ENCODE measurements around the gene PDZK1IP1.

Gene PDZK1IP1

GRCh38 chr1:47184090-47184821 is 5.6 kb downstream of the PDZK1IP1 start:
- peak; percentile 28 for DNase-seq (ENCODE audit: low read depth, low spot score)
- H3K4me3 ChIP-seq (ENCODE audit: low read length), result no peak overlapping the region

DNA sequence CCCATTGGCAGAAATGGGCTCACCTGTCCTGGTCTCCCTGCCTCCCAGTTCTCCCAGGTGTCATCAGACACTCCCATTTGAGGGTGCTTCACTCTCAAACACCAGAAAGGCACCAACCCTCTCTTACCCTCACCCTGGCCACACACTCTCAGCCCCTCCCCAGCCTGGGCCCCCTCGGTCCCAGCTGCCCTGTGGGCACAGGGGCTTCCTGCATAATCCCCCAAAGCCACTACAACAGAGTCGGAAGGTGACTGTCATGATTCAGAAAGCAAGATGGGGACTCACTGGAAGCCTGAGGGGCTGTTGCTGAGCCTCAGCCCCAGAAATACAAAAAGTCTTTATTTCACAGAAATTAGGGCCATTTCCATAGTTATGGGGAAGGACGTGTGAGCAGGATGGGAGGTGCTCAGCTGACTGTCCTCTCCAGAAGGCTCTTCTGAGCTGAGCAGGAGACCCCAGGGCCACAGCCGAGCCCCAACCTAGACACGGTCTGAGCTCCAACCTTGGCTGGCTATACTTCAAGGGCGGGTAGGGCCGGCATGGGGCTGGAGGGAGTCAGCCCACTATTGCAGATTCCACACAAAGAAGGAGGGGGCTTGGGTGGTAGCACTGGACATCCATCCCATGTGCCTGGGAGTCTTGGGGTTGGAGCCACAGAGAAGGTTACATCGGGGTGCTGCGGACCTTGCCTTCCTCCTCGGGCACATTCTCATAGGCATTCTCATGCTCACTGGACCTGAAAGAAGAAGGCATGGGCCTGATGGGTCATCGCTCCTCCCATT is 6.3 kb downstream of the PDZK1IP1 start:
- no peak for DNase-seq (ENCODE audit: low read depth, low spot score)
- H3K4me3 ChIP-seq (ENCODE audit: low read length), result no peak overlapping the region

DNA sequence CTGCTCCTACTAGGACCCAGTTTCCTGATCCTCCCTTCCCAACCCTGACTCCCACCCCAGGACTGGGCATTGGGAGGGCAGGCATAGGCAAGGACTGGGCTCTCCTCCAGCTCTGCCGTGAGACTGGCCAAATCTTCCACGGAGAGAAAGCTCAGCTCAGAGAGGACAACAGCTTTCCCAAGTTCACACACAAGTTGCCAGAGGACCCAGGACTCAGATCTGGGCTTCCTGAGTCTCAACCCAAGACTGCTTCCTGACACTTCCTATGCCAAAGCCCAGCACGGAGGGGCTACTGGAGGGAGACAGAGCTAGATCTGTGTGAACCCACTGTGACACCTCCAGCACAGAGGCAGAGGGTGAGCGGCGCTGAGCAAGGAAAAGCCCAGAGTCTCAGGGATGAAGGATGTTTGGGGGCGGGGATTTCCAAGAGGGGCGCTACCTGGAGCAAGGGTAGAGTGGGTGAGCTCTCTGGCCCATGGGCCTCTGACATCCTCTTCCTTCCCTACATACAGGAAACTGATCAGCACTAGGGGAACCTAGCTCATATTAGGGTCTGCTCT is 7.1 kb downstream of the PDZK1IP1 start:
- DNase-seq (ENCODE audit: low read depth, low spot score), result no peak
- no peak overlapping the region for H3K4me3 ChIP-seq (ENCODE audit: low read length)

- no peak for DNase-seq (ENCODE audit: low read depth, low spot score)
- H3K4me3 ChIP-seq (ENCODE audit: low read length), result no peak overlapping the region
Observed at GRCh38 chr1:47181955-47182675, 7.7 kb downstream of the PDZK1IP1 start.

DNA sequence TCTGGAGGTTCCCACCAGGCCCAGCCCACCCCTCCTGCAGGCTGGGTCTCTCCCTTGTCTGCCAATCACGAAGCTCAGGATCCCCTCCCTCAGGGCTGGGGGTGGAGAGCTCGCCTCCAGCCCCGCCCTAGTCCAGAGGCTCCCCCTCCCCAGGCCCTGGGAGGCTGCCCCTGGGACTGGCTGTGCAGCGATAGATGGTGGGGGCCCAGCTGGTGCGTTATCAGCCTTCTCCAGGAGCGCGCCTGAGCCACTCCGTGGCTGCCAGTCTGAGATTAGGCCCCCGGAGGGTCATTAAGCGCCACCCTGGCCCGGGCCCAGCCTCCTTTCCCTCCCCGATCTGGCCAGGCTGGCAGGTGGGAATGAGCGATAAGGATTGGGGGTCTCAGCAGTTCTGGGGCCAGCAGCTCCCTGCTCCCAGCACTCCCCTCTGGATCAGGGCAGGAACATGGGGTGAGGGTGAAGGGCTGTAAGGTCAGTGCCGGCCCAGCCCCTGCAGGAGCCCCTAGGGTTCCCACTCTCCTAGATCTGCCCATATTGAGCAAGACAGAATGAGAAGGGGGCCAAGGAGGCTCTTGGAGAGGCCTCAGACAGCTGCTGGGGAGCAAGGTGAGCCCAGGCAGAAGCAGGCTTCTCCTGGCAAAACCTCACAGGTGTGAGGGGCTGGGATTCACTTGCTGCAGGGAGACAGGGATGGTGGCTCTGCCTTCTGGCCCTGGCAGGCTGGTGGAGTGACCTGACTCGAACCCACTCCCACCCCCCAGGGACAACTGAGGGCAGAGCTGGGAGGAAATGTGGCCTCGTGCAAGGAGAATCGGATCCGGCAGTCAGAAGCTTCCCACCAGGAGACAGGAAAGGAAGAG is 8.5 kb downstream of the PDZK1IP1 start:
- DNase-seq (ENCODE audit: low read depth, low spot score), result no peak
- no peak overlapping the region for H3K4me3 ChIP-seq (ENCODE audit: low read length)

GRCh38 chr1:47180603-47181094 is 9.2 kb downstream of the PDZK1IP1 start:
- H3K4me3 ChIP-seq (ENCODE audit: low read length), result no peak overlapping the region
- DNase-seq (ENCODE audit: low read depth, low spot score), result no peak

DNA sequence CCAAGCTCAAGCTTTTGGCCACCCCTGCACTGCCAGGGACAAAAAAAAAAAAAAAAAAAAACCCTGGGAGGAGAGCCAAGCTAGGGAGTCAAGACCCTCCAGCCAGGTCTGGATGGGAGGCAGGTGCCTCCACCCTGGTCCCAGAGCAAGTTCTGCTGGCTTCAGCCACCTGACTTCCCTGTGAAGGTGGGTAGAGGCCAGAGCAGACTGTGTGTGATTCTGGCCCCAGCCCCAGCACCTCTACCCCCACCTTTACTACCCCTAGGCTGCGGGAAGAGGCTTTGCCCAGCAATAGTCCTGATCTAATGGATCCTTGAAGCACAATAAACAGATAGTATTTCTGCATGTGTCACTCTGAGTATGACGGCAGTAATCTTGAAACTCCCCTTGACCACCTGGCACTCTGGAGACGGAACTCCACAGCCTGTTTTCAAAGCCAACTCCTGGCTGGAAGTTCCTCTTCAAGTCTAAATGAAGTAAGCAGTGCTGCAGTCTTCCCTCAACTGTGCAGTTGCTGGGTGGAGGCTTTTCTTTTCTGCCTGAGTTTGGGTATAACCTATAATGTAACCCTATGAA is 9.8 kb downstream of the PDZK1IP1 start:
- H3K4me3 ChIP-seq (ENCODE audit: low read length), result peak overlapping the region; percentile 68; the same call in 1 of the 2 replicates
- DNase-seq (ENCODE audit: low read depth, low spot score), result no peak

DNA sequence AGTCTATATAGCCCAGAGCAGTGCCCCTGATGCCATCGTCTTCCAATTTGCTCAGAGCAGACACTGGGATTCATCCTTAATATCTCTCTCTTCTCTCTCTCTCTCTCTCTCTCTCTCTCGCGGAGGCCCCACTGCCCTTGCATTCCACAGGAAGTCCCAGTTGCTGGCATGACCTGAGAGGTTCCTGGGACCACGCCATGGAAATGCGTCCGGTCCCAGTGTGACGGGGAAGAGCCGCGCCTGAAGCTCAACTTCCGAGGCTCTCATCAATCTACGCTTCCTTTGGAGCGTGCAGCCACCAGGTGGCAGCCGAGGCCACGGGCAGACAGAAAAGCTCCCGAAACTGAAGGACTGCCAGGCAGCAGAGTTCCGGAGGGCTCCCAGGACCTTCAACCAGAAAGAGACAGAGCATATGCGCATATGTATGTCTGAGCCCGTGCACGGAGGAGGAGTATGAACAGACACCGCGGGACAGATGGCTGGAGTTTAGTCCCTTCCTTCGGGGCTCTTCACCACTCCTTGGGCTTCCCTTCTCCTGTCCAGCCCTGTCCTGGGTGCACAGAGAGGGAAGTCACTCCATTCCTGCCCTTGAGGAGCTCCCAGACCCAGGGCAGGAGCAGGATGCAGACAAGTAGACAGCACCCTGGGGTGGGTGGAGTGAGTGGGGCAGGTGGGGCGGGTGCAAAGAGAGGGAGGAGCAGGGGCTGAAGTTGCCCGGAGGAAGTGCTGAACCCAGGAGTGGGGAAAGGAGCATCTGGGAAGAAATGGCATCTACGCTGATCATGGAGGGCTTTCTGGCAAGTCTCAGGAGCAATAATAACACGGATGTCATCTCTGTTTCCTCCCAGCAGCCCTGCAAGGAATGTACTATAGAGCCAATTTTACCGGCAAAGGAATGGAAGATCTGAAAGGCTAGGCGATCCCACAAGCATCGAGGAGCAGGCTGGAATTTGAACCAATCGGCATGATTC is 10.5 kb downstream of the PDZK1IP1 start:
- peak overlapping the region; percentile 68 for H3K4me3 ChIP-seq (ENCODE audit: low read length)
- peak; percentile 86 for DNase-seq (ENCODE audit: low read depth, low spot score)

DNA sequence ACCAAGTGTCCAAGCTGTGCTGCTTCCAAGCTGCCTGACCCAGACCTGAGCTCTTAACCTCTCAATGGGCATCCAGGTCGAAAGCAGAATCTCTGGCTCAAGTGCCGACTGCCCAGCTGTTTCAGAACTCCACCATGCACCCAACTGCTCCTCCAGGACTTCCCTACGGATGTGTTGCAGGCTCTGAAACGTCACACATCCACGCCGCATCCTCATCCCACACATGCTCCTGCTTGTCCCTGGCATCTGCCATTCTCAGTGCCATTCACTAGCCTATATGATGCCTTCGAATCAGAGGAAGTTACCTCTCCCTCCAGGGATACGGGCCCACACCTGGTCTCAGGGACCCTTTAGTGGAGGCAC is 11.2 kb downstream of the PDZK1IP1 start:
- DNase-seq (ENCODE audit: low read depth, low spot score), result no peak
- H3K4me3 ChIP-seq (ENCODE audit: low read length), result peak overlapping the region; percentile 68

- H3K4me3 ChIP-seq (ENCODE audit: low read length), result no peak overlapping the region
- no peak for DNase-seq (ENCODE audit: low read depth, low spot score)
Observed at GRCh38 chr1:47178020-47178419, 11.8 kb downstream of the PDZK1IP1 start.

DNA sequence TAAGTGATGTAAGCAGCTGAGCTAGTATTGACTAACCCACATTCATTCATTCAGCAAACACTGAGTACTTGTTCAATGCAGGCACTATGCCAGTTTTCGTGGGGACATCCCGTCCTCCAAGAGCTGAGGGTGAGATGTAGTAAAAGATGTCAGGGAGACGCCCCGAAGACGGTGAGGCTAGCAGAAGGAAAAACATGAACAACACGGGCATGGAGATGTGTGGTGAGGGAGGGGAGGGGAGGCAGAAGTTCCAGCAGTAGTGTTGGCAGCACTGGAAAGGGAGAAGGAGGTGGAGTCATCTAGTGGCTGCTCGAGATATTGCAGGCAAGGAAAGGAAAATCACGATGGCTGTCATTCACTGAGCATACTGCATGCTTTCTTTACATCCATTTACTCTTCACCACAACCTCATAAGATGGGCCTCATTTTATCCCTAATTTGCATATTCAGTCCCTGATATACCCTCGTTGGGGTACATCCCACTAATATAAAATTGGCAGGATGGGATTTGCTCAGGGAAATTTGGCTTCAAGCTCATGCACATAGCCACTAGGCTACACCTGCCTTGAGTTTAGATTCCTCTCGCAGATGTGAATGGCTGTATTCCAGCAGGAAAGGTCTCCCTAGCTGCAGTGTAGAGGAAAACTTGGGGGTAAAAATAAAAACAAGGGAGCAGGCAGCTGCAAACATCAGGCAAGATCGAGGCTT is 14.5 kb downstream of the PDZK1IP1 start:
- H3K4me3 ChIP-seq (ENCODE audit: low read length), result no peak overlapping the region
- peak; percentile 60 for DNase-seq (ENCODE audit: low read depth, low spot score)

- DNase-seq (ENCODE audit: low read depth, low spot score), result no peak
- H3K4me3 ChIP-seq (ENCODE audit: low read length), result no peak overlapping the region
Observed at GRCh38 chr1:47174656-47175020, 15.2 kb downstream of the PDZK1IP1 start.

GRCh38 chr1:47172782-47173181 is 17.1 kb downstream of the PDZK1IP1 start:
- no peak overlapping the region for H3K4me3 ChIP-seq (ENCODE audit: low read length)
- DNase-seq (ENCODE audit: low read depth, low spot score), result no peak

DNA sequence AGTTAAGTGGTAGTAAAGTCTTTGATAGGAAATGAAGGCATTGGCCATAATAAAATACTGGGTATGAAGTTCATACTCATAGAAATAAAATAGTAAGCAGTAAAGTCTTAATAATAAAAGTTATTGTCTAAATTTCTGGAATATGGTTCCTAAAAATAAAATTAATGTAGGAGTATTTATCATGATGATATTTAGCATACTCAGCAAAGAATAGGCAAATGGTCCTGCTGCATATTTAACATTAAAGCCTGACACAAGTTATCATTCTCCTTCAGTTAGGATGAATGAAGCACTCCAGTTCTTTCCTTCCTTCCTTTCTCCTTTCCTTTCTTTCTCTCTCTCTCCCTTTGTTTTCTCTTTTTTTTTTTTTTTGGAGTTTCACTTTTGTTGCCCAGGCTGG is 25.3 kb downstream of the PDZK1IP1 start:
- no peak overlapping the region for H3K4me3 ChIP-seq (ENCODE audit: low read length)
- no peak for DNase-seq (ENCODE audit: low read depth, low spot score)

- no peak overlapping the region for H3K4me3 ChIP-seq (ENCODE audit: low read length)
- no peak for DNase-seq (ENCODE audit: low read depth, low spot score)
Observed at GRCh38 chr1:47161298-47162040, 28.4 kb downstream of the PDZK1IP1 start.

- no peak for DNase-seq (ENCODE audit: low read depth, low spot score)
- H3K4me3 ChIP-seq (ENCODE audit: low read length), result no peak overlapping the region
Observed at GRCh38 chr1:47160716-47161115, 29.1 kb downstream of the PDZK1IP1 start.

All from Jurkat, Clone E6-1 (cell line).